GM12878 (cell line): ENCODE results near the gene GFOD2. TPM values are rescaled to one million over a fixed set of nuclear protein-coding genes. Genes with fewer than 3 reads are reported as not detected.

Experiments used
- ATAC-seq: fragments of 200-7000 bp; cut with Tn5 transposase; 3 replicates; pipeline ENCODE4 v1.9.1; 2020; ENCODE audit warnings: mild to moderate bottlenecking, moderate library complexity
- BruUV-seq: library from RNA; stranded (reverse); fragments of 400-500 nt; replicated peaks from 2 replicates; lab custom pipeline; 2021; lab: Mats Ljungman, UMichigan
- CTCF ChIA-PET: fragments of 300-600 bp; sonication (Branson Sonifier 250); formaldehyde crosslinking; extraction: SDS; loops from one replicate; lab custom pipeline; 2021; ENCODE audit warnings: inconsistent platforms; lab: Yijun Ruan, JAX
- POLR2A ChIA-PET: fragments of 350-600 bp; formaldehyde crosslinking; extraction: SDS; loops from one replicate; lab custom pipeline; 2021; ENCODE audit warnings: inconsistent platforms; lab: Charles Lee
- RAD21 ChIA-PET: fragments of 300-600 bp; sonication (Branson Sonifier 250); formaldehyde crosslinking; loops from one replicate; lab custom pipeline; 2023; ENCODE audit warnings: antibody characterized with exemption; ENCODE audit not compliant: unreplicated experiment; lab: Charles Lee
- SMC1A ChIA-PET: fragments of 300-600 bp; sonication (Branson Sonifier 250); formaldehyde crosslinking; loops from one replicate; lab custom pipeline; 2023; ENCODE audit not compliant: unreplicated experiment, uncharacterized antibody; lab: Charles Lee
- DNase-seq: peaks from one replicate; pipeline ENCODE4 v3.0.0-alpha.2; 2011; ENCODE audit warnings: low read depth, low spot score
- FAIRE-seq: peaks from 3 replicates; lab custom pipeline; 2011; peaks lifted over from hg19 to GRCh38; lab: Jason Lieb, UNC
- H2AFZ ChIP-seq: 2 replicates; pipeline ENCODE4 v1.6.0; 2011; ENCODE audit warnings: low read depth, low read length, control low read depth; ENCODE audit not compliant: control insufficient read depth
- H3K27ac ChIP-seq: 2 replicates; pipeline ENCODE4 v1.5.1; 2011; ENCODE audit warnings: control low read depth; ENCODE audit not compliant: control insufficient read depth, insufficient read depth
- H3K27me3 ChIP-seq, 2 experiments: replicated peaks in 1 of 2; 2 replicates each; pipeline versions ENCODE4 v1.6.0 to v1.6.1; 2011; ENCODE audit warnings: low read length in 1 of 2; ENCODE audit not compliant: control insufficient read depth in 2 of 2, insufficient read depth in 2 of 2
- H3K36me3 ChIP-seq, 2 experiments: 2 replicates each; pipeline ENCODE4 v1.5.1; 2011; ENCODE audit warnings: low read length in 1 of 2; ENCODE audit not compliant: control insufficient read depth in 2 of 2, insufficient read depth in 2 of 2
- H3K4me1 ChIP-seq: 2 replicates; pipeline ENCODE4 v1.6.1; 2011; ENCODE audit warnings: mild to moderate bottlenecking, low read length, moderate library complexity, mixed read lengths; ENCODE audit not compliant: control insufficient read depth, insufficient read depth
- H3K4me2 ChIP-seq: 2 replicates; pipeline ENCODE4 v1.6.0; 2011; ENCODE audit warnings: control low read depth; ENCODE audit not compliant: control insufficient read depth, insufficient read depth
- H3K4me3 ChIP-seq: fragments of 200-600 bp; sonication (generic); 2 replicates; pipeline ENCODE4 v1.5.1; 2016
- H3K79me2 ChIP-seq: 2 replicates; pipeline ENCODE4 v1.6.0; 2011; ENCODE audit warnings: low read length; ENCODE audit not compliant: control insufficient read depth, insufficient read depth
- H3K9ac ChIP-seq: 2 replicates; pipeline ENCODE4 v1.8.0; 2011; ENCODE audit warnings: low read length, control low read depth, mixed read lengths; ENCODE audit not compliant: control insufficient read depth, insufficient read depth
- H3K9me3 ChIP-seq: replicated peaks from 3 replicates; pipeline ENCODE4 v1.5.1; 2011; ENCODE audit warnings: mild to moderate bottlenecking, low read length; ENCODE audit not compliant: control insufficient read depth, insufficient read depth
- H4K20me1 ChIP-seq: 2 replicates; pipeline ENCODE4 v1.6.0; 2011; ENCODE audit not compliant: control insufficient read depth, insufficient read depth
- CBFB ChIP-seq: IDR thresholded peaks from 2 replicates; pipeline ENCODE4 v1.6.1; 2016; ENCODE audit warnings: antibody characterized with exemption, low read depth
- CUX1 ChIP-seq: IDR thresholded peaks from 2 replicates; pipeline ENCODE4 v1.6.1; 2012; ENCODE audit warnings: improper control_type of control experiment, low read depth, low read length; ENCODE audit not compliant: insufficient replicate concordance
- EED ChIP-seq: sonication (generic); IDR thresholded peaks from 2 replicates; pipeline ENCODE4 v1.6.1; 2016; ENCODE audit warnings: antibody characterized with exemption, low read depth
- JUND ChIP-seq: IDR thresholded peaks from 2 replicates; pipeline ENCODE4 v1.6.1; 2012; ENCODE audit warnings: low read depth, mild to moderate bottlenecking, low read length, improper control_type of control experiment, moderate library complexity
- ZNF687 ChIP-seq: fragments of 450-650 bp; IDR thresholded peaks from 2 replicates; pipeline ENCODE4 v1.6.1; 2017; ENCODE audit warnings: mild to moderate bottlenecking, moderate library complexity
- WGBS: methylation state at CpG from one replicate; pipeline ENCODE4 v1.1.6; 2016; ENCODE audit warnings: low lambda C conversion rate; ENCODE audit not compliant: insufficient replicate concordance, insufficient coverage; ENCODE audit errors: missing lambda C conversion rate; 5-methylcytosine and 5-hydroxymethylcytosine counted together
- in situ Hi-C: fragments of 300-500 bp; cut with MboI; formaldehyde crosslinking; loops from 9 replicates; pipeline ENCODE4 v1.14.3; 2018; ENCODE audit warnings: mixed read lengths
- intact Hi-C: fragments of 100-400 bp; cut with micrococcal nuclease; formaldehyde crosslinking; loops from one replicate; pipeline ENCODE4 v1.14.2; 2022; ENCODE audit not compliant: unreplicated experiment
- polyA plus RNA-seq, 11 experiments: library from polyadenylated mRNA; depleted of rRNA in 4 of 11; unstranded in 6 of 11; stranded (reverse) in 5 of 11; fragments of >200 nt; fragmentation: Nextera tagmentation in 4 of 11; fragmentation: Illumina TruSeq in 1 of 11; extraction: Ambion mirVana in 4 of 11; extraction: Trizol in 1 of 11; gene quantifications; 1 replicate in 1 of 11; 2 replicates in 10 of 11; pipeline versions ENCODE4 v1.2.1 to v1.2.3, GENCODE V29; 2011 to 2016; ENCODE audit warnings: inconsistent platforms in 2 of 11, missing spikeins in 2 of 11, low read depth in 1 of 11
- total RNA-seq, 4 experiments: library from RNA; depleted of rRNA in 3 of 4; stranded (reverse); fragments of >200 nt in 3 of 4; fragmentation: Illumina TruSeq in 1 of 4; extraction: Trizol in 1 of 4; gene quantifications; 2 replicates each; pipeline versions ENCODE4 v1.2.1 to v1.2.3, GENCODE V29; 2013 to 2021
- TF ChIP-seq, protein P1 (sequence below): fragments of 450-650 bp; IDR thresholded peaks from 2 replicates; pipeline ENCODE4 v1.6.1; 2014; ENCODE audit warnings: mild to moderate bottlenecking

The GFOD2 gene
- total and polyA plus RNA-seq, 10 of the 15 experiments (the other 5 are each of a cell fraction or from before 2014, with no cell fraction given), result 2.0 to 15.9 (median 12.0) TPM

GRCh38 chr16:67651847-67652246 lies 67.3 kb downstream of the GFOD2 start:
- Histone ChIP-seq H3K4me3 (no peak overlapping the region), H3K27ac (no peak overlapping the region), H3K27me3 (no peaks in the 10 kb centered on the region), H2AFZ (no peak overlapping the region), H3K4me2 (no peak overlapping the region), H3K9me3 (no peaks in the 10 kb centered on the region), H3K36me3 (peaks cover 2 to 9% of the 10 kb centered on the region in 2 experiments), H3K4me1 (no peaks in the 10 kb centered on the region), H3K9ac (no peak overlapping the region), H3K79me2 (no peaks in the 10 kb centered on the region), H4K20me1 (no peaks in the 10 kb centered on the region)
- ChIA-PET POLR2A (interaction anchor here (1.0 kb wide), 1 partner anchor 16 kb away, joined by 3 read pairs; no protein-coding TSS in a partner anchor), SMC1A (no interaction called here), RAD21 (no interaction called here), CTCF (interaction anchor here (1.1 kb wide), 1 partner anchor 131 kb away, joined by 4 read pairs; no protein-coding TSS in a partner anchor)
- ATAC-seq, result no peak
- intact Hi-C loops, result no loop called here
- in situ Hi-C loops, result no loop called here
- no peak for FAIRE-seq
- no TSS peak for BruUV-seq
- DNase-seq, result no peak
- WGBS, result 87% methylated on average over 4 of the region's 4 CpGs
- no peak for TF ChIP-seq EED
- TF ChIP-seq, protein P1, sequence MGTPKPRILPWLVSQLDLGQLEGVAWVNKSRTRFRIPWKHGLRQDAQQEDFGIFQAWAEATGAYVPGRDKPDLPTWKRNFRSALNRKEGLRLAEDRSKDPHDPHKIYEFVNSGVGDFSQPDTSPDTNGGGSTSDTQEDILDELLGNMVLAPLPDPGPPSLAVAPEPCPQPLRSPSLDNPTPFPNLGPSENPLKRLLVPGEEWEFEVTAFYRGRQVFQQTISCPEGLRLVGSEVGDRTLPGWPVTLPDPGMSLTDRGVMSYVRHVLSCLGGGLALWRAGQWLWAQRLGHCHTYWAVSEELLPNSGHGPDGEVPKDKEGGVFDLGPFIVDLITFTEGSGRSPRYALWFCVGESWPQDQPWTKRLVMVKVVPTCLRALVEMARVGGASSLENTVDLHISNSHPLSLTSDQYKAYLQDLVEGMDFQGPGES, result no peak
- TF ChIP-seq JUND, result no peak
- no peak for TF ChIP-seq CUX1
- TF ChIP-seq CBFB, result no peak
- TF ChIP-seq ZNF687, result no peak
